Renal pelvis (tissue), 12 donors: ENCODE results near the gene RP9. TPM values are rescaled to one million over a fixed set of nuclear protein-coding genes. Genes with fewer than 3 reads are reported as not detected.

Source experiments
- DNase-seq: peaks from one replicate; pipeline ENCODE4 v3.0.0-alpha.2; 2013
- long read RNA-seq, 16 experiments: transcript quantifications; one replicate each; lab custom pipeline, GENCODE V29; 2026
- polyA plus RNA-seq, 3 donors: library from polyadenylated mRNA; unstranded; fragments of 120-200 nt; gene quantifications; one replicate each; pipeline ENCODE4 v1.2.1, GENCODE V29; 2013; ENCODE audit not compliant: insufficient read length in 3 of 3

Gene RP9, protein sequence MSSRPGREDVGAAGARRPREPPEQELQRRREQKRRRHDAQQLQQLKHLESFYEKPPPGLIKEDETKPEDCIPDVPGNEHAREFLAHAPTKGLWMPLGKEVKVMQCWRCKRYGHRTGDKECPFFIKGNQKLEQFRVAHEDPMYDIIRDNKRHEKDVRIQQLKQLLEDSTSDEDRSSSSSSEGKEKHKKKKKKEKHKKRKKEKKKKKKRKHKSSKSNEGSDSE
- polyA plus RNA-seq, result 10 to 100 TPM; 30.0 to 34.6 (median 32.7) TPM
- long read RNA-seq, donor 1, transcript RP9-201 (6 exons, 1,121 nt), result major isoform, 16 of 16 reads
- long read RNA-seq, donor 1, partial matches to known transcripts, result 0 of 16 reads
- long read RNA-seq, donor 1, other reads (novel, unspliced or antisense), result 0 of 16 reads
- long read RNA-seq, donor 2, transcript RP9-201 (6 exons, 1,121 nt), result major isoform, 17 of 19 reads
- long read RNA-seq, donor 2, partial matches to known transcripts, result 0 of 19 reads
- long read RNA-seq, donor 2, other reads (novel, unspliced or antisense), result 0 of 19 reads
- long read RNA-seq, donor 3, transcript RP9-201 (6 exons, 1,121 nt), result major isoform, 18 of 21 reads
- long read RNA-seq, donor 3, partial matches to known transcripts, result 0 of 21 reads
- long read RNA-seq, donor 3, other reads (novel, unspliced or antisense), result 0 of 21 reads
- long read RNA-seq, donor 4, transcript RP9-201 (6 exons, 1,121 nt), result major isoform, 27 of 27 reads
- long read RNA-seq, donor 4, partial matches to known transcripts, result 0 of 27 reads
- long read RNA-seq, donor 4, other reads (novel, unspliced or antisense), result 0 of 27 reads
- long read RNA-seq, donor 5, transcript RP9-201 (6 exons, 1,121 nt), result major isoform, 12 of 13 reads
- long read RNA-seq, donor 5, partial matches to known transcripts, result 0 of 13 reads
- long read RNA-seq, donor 5, other reads (novel, unspliced or antisense), result 0 of 13 reads
- long read RNA-seq, donor 6, transcript RP9-201 (6 exons, 1,121 nt), result major isoform, 14 of 14 reads
- long read RNA-seq, donor 6, partial matches to known transcripts, result 0 of 14 reads
- long read RNA-seq, donor 6, other reads (novel, unspliced or antisense), result 0 of 14 reads
- long read RNA-seq, donor 7, transcript RP9-201 (6 exons, 1,121 nt), result major isoform, 17 of 19 reads
- long read RNA-seq, donor 7, partial matches to known transcripts, result 0 of 19 reads
- long read RNA-seq, donor 7, other reads (novel, unspliced or antisense), result 0 of 19 reads
- long read RNA-seq, donor 8, transcript RP9-201 (6 exons, 1,121 nt), result major isoform, 10 of 10 reads
- long read RNA-seq, donor 8, partial matches to known transcripts, result 0 of 10 reads
- long read RNA-seq, donor 8, other reads (novel, unspliced or antisense), result 0 of 10 reads
- long read RNA-seq, donor 9, transcript RP9-201 (6 exons, 1,121 nt), result major isoform, 26 of 26 reads
- long read RNA-seq, donor 9, partial matches to known transcripts, result 0 of 26 reads
- long read RNA-seq, donor 9, other reads (novel, unspliced or antisense), result 0 of 26 reads
- long read RNA-seq, donor 10, transcript RP9-201 (6 exons, 1,121 nt), result major isoform, 17 of 17 reads
- long read RNA-seq, donor 10, partial matches to known transcripts, result 0 of 17 reads
- long read RNA-seq, donor 10, other reads (novel, unspliced or antisense), result 0 of 17 reads
- long read RNA-seq, donor 11, transcript RP9-201 (6 exons, 1,121 nt), result major isoform, 9 of 9 reads
- long read RNA-seq, donor 11, partial matches to known transcripts, result 0 of 9 reads
- long read RNA-seq, donor 11, other reads (novel, unspliced or antisense), result 0 of 9 reads
- long read RNA-seq, donor 12, transcript RP9-201 (6 exons, 1,121 nt), result major isoform, 31 of 33 reads
- long read RNA-seq, donor 12, partial matches to known transcripts, result 0 of 33 reads
- long read RNA-seq, donor 12, other reads (novel, unspliced or antisense), result 0 of 33 reads
- long read RNA-seq, donor 13, transcript RP9-201 (6 exons, 1,121 nt), result major isoform, 12 of 18 reads
- long read RNA-seq, donor 13, partial matches to known transcripts, result 6 of 18 reads
- long read RNA-seq, donor 13, other reads (novel, unspliced or antisense), result 0 of 18 reads
- long read RNA-seq, donor 14, transcript RP9-201 (6 exons, 1,121 nt), result major isoform, 39 of 39 reads
- long read RNA-seq, donor 14, partial matches to known transcripts, result 0 of 39 reads
- long read RNA-seq, donor 14, other reads (novel, unspliced or antisense), result 0 of 39 reads
- long read RNA-seq, donor 15, transcript RP9-201 (6 exons, 1,121 nt), result major isoform, 18 of 20 reads
- long read RNA-seq, donor 15, partial matches to known transcripts, result 0 of 20 reads
- long read RNA-seq, donor 15, other reads (novel, unspliced or antisense), result 0 of 20 reads
- long read RNA-seq, donor 16, transcript RP9-201 (6 exons, 1,121 nt), result major isoform, 24 of 30 reads
- long read RNA-seq, donor 16, partial matches to known transcripts, result 0 of 30 reads
- long read RNA-seq, donor 16, other reads (novel, unspliced or antisense), result 6 of 30 reads

DNA sequence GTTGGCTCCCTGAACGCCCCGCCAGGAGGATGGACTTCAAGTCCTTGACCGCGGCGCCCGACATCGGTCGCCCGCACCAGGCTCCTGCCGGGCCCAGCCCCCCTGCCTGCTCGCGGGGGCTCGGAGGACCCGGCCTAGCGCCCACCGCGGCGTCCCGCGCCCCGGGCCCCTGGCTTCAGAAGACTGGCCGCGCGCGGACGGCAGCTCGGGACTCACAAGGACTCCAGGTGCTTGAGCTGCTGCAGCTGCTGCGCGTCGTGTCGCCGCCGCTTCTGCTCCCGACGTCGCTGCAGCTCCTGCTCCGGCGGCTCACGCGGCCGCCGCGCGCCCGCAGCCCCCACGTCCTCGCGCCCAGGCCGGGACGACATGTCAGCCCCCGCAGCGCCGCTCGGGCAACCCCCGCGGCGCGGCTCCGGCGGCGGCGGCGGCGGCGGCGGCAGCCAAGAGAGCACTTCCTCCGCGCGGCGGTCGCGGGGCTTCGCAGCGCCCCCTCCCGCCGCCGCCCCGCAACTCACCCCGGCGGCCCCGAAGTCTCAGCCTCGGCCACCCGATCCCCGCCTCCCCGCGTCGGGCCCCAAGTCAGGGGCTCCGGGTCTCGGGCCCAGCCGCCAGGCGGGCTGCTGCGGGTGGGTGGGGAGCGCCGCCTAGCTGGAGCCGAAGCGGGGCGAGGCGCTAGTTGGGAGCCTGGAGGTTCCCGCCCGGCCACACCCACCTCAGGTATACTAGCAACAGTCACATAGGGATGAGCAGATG lies at the start of gene RP9:
Gene RP9 (minus strand): TSS at position 400 of the 753 bp plus-strand sequence. CDS start 32 bp downstream, at position 368.
- peak; percentile 77 for DNase-seq

DNA sequence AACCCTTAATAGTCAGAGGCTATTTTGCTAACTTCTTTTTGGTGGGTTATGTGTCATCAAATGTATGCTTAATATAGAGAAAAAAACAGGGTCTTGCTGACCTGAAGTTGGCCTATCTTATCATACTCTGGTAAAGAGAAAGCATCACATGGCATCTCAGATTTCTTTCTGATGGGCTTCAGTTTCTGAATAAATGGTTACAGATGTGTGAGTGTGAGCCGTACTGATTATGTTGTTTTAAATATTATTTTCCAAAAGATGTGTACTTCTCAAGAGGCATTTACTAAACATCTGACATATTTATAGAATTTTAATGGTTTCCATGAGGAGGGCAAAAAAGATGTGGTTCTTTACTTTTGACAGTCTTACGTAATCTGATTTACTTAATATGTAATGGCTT lies 48.6 kb upstream of the RP9 start:
- no peak for DNase-seq

DNA sequence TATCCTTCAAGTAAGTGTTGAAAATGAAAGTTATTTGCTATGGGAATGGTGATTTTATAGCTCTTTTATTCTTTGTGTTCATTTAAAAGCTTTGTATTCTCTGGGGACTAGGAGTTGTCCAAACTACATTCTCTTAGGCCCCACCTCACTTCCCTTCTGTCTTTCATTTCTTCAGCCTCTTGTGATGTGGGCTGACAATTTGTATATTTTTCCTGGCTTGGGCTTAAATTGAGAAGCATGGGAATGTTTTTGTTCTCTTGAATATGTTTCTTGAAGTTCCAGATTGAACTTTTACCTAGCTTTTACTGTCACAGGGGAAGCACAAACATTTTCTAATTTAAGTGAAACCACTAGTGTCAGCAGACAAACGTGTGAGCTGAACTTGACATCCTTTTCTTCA lies 48.1 kb upstream of the RP9 start:
- DNase-seq, result no peak

DNA sequence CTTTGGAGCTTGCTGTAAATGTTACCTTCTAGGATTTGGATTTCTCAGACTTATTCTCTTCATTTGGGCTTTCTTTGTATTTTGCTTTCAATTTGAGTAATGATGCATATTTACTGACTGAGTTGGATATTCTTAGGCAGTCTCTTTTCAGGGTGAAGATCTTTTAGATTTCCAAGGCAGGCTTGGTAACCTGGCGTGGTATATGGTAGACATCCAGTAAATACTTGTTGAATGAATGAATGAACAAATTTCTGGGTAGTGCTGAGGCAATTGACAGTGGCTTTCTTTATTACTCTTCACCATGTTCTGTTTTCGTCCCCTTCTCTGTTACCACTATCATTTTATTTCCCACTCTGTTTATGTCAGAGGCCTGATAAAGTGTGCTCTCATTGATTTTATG lies 47.2 kb upstream of the RP9 start:
- DNase-seq, result no peak

DNA sequence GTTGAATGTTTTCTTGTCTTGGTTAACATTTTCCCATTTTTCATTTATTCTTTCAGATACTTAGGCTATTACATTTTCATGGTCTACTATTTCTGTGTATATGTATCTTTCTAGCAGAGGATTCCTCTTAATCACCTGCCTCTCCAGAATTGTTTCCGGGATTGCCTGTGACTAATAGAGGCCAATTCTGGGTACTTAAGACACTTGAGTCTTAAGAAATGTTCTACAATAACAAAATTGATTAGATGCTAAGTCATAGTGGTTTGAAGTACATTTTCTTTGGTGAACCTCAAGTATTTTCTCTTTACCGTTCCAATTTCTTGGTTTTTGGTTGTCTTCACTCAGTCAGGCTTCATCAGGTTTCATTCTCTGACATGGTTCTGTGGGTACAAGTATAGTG lies 46.6 kb upstream of the RP9 start:
- DNase-seq, result no peak

DNA sequence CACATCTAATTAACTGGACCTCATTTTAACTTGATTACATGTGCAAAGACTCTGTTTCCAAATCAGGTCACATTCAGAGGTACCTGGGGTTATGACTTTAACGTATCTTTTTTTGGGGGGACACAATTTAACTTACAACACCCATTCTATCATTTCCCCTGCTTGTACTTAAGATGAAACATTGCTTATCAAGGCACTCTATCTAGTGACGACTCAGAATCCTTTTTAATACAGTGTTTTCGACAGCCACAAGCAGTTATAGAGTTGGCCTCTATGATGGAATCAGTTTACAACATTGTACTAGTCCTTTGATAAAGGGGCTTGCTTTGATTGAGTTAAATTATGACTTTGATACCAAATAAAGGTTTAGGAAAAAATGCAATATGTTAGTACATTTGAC lies 42.9 kb upstream of the RP9 start:
- no peak for DNase-seq

DNA sequence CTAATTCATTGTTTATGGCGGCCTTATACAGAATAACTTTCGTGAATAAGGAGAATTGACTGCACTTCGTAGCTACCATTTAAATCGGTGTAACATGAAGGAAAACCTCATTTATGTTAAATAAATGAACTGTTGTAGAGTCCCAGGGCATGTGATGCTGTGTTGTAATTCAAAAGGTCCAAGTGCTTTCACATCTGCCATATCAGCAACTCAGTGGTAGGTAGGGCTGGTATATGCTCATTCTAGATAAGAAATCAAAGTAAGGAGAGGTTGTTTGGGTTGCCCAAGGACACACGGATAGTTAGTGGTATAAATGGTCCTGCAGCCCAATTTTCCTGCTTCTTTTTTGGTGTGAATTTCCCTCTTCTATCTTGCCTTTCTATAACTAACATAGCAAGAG lies 36.0 kb upstream of the RP9 start:
- no peak for DNase-seq

DNA sequence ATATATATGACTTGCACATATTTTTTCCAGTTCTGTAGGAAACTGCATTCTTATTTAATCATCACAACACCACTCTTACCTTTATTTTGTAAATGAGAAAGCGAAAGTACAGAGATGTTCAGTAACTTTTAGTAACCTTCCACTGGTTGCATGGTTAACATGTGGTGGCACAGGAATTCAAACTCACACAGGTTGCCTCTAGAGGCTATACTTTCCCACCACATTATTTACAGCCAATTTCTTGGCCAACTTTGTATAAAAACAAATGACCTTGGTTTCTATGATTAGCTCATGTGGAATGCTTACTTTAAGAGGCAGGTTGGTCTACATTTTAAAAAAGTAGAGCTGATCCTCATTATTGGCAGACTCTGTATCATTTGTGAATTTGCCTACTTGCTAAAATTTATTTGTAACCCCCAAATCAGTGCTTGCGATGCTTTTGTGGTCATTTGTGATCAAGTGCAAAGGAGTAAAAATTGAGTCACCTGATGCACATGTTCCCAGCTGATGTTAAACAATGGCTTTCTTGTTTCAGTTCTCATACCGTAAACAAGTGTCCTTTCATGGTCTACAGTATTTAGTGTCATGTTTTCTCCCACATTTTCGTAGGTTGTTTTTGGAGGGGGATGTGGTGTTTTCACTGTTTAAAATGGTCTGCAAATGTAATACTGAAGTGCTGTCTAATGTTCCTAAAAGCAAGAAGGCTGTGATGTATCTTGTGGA lies 35.0 kb upstream of the RP9 start:
- no peak for DNase-seq

DNA sequence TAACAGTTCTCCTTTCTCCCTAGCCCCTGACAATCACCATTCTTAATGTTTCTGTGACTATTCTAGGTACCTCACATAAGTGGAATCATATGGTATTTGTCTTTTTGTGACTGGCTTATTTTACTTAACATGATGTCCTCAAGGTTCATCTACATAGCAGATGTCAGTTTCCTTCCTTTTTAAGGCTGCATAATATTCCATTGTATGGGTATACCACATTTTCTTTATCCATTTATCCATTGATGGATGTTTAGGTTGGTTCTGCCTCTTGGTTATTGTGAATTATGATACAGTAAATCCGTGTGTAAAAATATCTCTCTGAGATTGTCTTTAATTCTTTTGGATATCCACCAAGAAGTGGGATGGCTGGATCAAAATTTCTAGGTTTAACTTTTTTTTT lies 33.4 kb upstream of the RP9 start:
- no peak for DNase-seq

DNA sequence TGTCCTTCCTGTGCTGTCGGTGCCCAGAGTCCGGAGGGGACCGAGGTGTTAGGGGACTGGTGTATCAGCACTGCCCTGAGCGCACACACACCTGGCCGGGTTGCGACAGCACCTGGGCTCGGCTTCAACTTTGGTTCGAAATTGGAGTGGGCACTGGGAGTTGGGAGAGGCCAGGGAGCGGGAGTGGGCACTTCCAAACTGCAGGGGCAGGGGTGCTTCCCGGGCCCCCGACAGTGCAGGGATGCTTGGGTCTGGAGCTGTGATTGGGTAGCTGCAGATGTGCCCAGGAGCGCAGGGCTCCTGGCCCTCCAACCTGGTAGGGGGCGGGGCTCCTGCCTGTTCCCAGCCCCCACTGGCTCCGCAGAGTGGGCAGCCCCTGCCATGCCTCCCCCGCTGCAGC lies 27.9 kb upstream of the RP9 start:
- DNase-seq, result no peak

DNA sequence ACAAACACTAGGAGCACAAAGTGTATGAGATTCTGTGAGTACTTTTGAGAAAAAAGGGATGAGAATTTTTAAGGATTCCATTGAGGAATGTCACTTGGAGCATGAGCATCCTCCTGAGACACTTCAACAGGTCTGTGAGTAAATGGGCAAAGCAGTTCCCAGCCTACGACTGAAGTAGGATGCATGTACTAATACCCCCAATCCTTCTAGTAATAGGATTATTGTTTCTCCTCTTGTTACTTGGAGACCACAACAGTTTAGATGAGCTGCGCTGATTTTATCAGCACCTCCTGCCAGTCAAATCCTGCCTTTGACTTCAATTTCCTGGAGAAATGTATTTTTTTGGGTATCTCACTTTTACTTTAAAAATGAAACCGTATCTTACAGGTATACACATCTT lies 21.0 kb upstream of the RP9 start:
- peak; percentile 7 for DNase-seq

DNA sequence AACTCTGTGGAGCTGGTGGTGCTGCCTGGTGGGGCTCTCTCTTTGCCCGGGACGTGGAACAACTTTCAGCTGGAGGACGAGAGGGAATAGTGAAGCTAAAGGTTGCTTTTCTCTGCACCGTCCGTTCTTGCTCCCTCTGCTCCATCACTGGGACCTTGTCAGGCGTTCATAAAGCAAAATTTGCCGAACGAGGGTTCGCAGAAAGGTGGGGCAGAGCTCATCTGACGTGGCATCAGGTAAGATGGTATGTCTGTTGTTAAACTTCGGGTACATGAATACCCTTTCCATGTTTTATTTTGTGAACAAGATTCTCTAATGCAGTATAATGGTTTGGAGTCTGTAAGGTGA lies 20.6 kb upstream of the RP9 start:
- no peak for DNase-seq

DNA sequence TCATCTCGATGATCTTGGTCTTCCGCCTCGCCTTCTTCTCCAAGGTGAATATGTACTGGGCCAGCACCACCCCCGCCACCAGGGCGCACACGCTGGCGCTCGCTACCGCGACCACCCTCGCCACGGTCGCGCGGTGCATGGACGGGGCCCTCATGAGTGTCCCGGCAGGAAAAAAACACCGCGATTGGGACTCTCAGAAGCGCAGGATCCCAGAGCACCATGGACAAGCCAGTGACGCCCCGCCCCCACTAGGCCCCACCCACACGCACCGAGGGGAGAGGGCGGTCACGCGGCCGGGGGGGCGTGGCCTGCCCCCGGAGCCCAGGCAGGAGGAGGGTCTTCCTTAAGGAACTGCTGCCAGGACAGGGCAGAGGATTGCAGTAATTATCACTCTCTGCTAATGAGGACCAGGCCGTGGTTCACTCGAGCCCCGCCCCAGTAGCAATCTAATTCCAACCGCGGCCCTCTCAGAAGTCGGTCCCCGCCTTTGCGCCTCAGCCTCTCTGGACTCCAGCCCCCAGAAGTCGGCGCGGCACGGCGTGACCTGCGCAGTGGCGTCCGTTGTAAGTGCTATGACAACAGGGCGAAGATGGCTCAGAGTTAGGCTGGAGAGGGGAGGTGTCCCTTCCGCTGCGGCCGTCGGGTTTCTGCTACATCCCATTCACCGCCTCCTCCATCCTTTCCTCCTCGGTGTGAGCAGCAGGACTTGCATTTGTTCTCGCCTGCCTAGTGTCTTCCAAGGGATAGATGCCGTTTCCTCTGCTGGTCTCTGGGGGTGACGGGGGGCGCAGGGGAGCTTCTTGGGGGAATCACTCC lies 20.0 kb upstream of the RP9 start, which contains the start of gene BBS9:
Gene BBS9 (plus strand): TSS at position 575 of the 816 bp plus-strand sequence. CDS start 16,689 bp downstream, outside the sequence.
- peak; percentile 94 for DNase-seq

DNA sequence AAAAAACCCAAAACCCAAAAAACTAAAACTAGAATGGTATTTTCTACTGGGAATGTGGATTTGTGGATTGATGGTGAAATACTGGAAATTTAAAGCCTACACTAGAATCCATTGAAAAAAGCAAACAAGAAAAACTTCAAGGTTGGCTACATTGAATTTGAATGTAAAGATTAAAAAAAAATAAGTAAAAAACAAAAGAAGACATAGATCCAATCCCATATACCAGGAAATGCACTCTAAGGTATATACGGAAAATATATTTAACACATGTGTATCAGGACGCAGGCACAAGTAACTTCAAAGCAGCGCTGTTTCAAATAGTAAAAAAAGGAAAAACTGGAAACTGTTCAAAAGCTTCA lies 19.4 kb upstream of the RP9 start:
- no peak for DNase-seq

DNA sequence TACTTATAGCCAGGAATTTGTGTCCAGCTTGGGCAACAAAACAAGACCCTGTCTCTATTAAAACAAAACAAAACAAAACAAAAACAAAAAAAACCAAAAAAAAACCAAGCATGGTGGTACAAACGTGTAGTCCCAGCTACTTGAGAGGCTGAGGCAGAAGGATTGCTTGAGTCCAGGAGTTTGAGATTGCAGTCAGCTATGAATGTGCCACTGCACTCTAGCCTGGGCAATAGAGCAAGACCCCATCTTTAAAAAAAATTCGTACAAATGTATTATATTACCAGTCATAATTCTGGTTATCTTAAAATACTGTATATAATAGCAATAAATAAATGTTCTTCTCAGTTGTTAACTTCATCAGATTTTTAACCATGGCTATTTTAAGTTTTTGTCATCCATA lies 17.9 kb upstream of the RP9 start:
- no peak for DNase-seq

DNA sequence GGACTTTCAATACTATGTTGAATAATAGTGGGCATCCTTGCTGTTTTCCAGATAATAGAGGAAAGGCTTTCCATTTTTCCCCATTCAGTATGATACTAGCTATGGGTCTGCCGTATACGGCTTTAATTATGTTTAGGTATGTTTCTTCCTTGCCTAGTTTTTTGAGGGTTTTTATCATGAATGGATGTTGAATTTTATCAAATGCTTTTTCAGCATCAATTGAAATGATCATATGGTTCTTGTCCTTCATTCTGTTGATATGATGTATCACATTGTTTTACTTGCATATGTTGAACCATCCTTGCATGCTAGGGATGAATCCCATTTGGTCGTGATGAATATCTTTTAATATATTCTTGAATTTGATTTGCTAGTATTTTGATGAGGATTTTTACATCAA lies 9.2 kb upstream of the RP9 start:
- DNase-seq, result no peak

DNA sequence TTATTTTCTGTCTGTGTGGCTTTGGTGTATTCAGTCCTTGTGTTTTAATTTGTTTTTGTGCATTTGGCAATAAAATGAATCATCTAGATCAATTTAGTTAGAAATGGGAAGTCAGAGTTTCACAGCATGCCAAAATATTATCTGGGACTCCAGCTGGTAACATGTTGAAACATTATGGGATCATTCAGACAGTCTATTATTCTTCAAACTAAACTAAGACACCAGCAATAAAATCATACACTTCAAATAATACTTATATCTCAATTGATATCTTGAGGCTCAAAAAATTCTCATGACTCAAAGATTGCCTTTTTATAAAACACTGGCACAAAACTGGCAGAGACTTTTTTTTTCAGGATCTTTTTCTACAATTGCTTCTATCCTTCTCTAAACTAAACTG lies 5.8 kb upstream of the RP9 start:
- no peak for DNase-seq
